ENCODE measurements around the gene EVX2.

Gene EVX2

DNA sequence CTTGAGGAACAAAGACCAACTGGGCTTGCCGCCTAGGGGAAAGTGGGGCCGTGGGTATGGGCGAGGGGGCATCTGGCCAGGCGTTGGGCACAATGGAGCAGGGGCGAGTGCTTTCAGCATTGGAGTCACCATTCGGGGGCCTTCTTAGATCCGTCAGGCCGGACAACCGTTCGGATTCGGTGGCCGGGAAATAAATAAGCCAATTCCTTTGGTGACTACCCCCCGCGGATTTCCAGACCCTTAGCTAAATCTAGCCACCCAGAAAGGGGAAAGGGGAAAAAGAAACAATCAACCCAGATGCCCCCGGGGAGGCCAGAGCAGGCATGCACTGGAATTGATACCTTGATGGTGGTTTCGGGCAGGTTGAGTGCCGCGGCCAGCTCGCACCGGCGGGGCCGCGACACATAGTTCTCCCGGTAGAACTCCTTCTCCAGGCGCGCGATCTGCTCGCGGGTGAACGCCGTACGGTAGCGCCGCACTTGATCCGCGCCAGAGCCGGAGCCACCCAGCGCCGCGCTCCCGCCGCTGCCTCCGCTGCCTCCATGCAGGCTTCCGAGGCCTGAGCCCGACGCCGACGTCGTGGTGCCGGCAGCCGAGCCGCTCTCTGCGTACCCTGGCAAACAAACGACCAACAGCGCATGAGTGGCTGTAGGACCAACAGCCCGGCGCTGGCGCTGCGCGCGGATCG, 1.8 kb downstream of the EVX2 start:
- no peak for DNase-seq

DNA sequence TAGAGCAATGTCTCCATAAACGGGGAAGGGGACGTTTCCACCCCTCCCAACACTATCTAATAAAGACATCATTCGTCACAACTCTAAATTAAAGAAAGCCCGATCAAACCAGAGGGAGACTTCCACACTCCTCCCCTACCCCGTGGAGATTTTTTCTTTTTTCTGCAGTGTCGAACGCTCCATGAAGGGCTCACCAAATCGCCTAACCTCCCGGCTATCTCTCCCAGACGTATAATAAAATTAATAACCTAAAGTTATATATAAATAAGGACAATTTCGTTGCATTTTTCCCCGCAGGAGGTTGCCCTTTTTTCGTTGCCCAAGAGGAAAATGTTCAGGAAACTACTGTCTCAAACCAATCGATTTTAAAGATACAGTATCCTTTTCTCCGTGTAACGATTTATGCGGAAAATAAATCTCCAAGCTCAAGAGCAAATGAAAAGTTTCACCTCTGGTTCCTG, 2.4 kb downstream of the EVX2 start:
- no peak for DNase-seq

- DNase-seq = no peak
These were observed 3.0 kb downstream of the EVX2 start for GRCh38 chr2:176080540-176081375.

- DNase-seq = peak; percentile 78
These were observed 3.8 kb downstream of the EVX2 start for GRCh38 chr2:176079831-176080539.

- no peak for DNase-seq
These were observed 4.4 kb downstream of the EVX2 start for GRCh38 chr2:176079285-176079830.

GRCh38 chr2:176078541-176079284, 5.0 kb downstream of the EVX2 start:
- no peak for DNase-seq

DNA sequence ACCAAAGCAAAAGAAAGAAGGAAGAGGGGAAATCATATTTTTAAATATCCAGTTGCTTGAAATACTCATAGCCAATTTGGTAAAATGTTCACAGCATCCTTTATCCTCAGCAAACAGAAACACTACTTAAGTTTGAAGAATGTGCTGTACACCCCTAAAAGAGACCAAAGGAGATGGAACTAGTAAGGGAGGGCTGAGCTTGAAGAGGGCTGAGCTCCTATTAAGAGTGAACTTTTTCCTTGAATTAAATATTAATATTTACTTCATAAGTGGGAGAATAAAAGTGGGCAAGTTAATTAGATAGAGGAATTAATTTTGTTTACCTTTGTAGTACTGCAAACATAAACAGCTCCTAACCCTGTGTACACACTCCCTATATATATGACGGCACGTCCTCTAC, 7.0 kb downstream of the EVX2 start:
- no peak for DNase-seq

DNA sequence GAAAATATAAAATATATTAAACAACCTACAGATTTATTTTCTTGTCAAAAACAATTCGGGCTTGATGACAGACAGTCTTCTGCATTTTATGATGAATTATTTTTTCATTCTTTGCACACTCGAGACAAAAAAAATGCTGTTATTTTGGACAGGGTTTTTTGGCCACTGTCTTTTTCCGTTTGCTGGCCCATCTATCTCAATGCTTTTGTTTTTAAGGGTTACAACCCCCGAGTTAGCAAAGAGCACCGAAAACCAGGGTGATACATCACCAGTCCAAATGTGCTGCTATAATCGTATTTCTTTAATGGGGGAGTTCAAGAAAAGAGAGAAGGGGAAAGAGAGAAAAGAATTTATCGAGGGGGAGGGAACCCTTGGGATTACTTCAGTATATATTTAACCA, 7.7 kb downstream of the EVX2 start:
- DNase-seq = no peak

- DNase-seq = no peak
These were observed 8.3 kb downstream of the EVX2 start for GRCh38 chr2:176075481-176075880.

GRCh38 chr2:176074919-176075425, 8.8 kb downstream of the EVX2 start:
- DNase-seq = no peak

GRCh38 chr2:176072951-176073904, 10.5 kb downstream of the EVX2 start:
- no peak for DNase-seq

DNA sequence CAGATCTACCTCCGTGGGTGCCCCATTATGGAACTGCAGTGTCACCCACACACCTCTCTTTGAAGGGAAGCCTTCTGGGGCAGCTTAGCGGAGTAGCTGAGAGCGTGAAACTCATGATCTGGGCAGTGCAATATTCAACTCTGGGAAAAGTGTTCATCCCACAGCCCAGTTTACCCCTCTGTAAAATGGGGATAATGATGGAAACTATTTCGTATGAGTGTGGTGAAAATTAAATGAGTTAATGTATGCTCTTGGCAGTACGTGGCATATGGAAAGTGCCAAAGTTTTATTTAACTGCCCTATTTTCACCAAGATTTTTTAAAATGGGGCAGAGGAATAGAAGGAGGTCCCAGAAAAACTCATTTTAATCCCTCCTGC, 11.5 kb downstream of the EVX2 start:
- DNase-seq = no peak

- DNase-seq = no peak
These were observed 12.2 kb downstream of the EVX2 start for GRCh38 chr2:176071330-176072291.

- no peak for DNase-seq
These were observed 15.3 kb downstream of the EVX2 start for GRCh38 chr2:176068419-176068832.

DNA sequence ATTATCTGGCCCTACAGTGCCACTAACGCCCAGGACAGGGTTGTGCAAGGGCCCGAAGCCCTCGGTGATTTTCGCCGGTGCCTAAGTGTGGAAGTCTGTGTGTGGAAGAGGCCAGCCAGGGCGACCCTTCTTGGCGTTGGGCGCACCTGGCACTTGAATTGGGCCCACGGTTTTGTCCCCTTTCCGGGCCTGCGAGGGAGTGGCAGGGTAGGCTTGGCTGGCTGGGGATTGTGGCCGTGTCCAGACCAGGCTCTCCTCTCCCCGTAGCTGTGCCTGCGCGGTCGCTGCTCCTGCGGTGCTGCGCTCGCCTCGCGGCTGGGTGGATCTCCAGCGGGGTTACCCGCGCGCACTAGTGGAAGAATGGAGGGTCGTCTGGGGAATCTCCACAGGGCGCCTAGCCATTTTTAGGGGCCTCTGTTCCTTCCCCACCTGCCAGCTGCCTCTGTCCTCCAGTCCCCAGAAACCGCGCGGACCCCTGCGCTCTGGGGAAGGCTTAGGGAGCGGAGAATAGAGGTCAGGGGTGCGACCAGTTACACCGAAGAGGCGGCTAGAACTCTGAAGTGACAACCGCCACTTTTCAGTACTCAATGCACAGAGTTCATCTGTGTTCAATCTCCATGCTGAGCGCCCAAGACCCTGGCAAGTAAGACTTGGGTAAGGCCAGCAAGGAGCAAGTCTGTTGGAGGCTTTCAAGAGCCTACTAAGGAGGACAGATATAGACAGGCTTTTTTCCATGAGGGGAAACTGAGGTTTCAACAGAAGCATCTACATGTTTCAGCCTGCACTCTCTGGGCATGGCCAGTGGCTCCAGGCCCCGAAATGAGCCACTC, 16.0 kb downstream of the EVX2 start:
- no peak for DNase-seq

DNA sequence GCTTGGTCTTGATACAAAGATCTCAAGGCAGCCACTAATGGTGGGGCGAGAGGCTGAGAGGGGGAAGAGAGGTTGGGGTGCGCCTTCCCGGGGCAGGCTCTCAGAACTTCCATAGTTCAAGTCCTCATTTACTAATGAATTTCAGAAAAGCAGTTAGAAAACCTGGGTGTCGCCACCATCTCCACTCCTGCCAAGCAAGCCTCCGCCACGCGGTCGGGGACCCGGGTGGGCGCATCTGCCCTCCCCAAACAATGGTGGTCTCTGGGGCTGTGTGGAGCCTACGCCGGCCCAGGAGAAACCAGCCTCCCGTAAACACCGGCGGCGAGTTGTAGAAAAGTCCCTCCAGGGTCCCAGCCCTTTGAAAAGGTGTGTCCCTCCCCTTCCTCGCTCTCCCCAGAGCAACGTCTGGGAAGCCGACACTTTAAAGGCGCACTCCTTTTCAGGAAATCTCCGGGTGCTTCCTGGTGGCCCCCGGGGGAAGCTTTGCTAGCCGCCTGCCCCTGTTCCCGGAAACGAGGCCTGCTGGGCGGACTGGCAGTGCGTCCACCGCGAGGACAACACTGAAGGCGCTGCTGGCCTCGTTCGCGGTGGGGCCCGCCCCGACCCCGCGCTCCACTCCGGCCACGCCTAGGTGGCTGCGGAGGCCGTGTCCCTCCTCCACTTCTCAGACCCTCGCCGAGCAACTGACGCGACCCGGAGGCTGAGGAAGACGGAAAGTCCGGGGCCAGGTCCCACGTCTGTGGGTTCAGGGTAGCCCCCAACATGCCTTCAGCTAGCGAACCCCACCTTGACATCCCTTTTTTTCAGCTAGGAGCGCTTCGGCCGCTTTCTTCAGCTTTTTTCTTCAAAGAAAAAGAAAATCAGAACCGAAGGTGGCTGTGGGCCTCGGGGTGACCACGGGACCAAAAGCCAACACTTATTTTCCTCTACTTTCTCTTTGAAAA, 16.8 kb downstream of the EVX2 start:
- DNase-seq = no peak

DNA sequence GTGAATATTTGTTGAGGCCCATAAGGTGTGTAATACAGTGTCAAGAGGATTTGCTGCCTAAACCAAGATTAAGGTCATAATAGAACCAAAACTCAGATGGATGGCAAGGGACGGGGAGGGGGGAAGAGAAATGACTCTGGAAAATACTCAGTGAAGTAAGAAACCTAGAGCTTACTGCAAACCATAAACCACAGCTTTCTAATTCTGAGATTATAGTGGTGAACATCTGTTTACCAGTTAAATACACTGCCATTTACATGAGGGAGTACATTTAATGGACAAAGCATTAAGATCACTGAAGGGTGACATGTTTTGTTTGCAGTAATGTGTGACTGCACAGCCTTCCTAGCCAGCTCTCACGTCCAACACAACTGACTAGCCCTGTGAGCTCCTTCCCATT, 19.8 kb downstream of the EVX2 start:
- DNase-seq = no peak

DNA sequence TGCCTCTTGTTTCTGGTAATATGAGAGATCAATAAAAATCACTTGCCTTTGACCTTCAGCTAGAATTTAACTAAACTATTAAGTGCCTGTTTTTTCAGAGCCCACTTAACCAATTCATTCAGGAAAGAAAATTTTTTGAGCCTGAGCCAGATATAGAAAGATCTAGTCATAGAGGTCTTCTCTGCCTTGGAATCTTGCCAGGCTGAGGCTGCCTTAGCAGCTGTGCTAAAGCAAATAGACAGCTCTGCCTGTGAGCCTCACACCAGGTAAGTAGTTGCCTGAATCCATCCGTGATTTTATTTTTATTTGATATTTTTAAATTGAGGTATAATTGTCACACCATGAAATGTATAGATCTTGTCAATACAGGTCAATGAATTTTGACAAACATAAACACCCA, 27.4 kb downstream of the EVX2 start:
- DNase-seq = no peak
